Measurements from ENCODE around the gene USP26.
"Not testable (repeated sequence)": the region's sequence is repeated elsewhere in the genome, so short reads cannot be mapped to it uniquely, and the experiment has no call there.

USP26 gene

DNA sequence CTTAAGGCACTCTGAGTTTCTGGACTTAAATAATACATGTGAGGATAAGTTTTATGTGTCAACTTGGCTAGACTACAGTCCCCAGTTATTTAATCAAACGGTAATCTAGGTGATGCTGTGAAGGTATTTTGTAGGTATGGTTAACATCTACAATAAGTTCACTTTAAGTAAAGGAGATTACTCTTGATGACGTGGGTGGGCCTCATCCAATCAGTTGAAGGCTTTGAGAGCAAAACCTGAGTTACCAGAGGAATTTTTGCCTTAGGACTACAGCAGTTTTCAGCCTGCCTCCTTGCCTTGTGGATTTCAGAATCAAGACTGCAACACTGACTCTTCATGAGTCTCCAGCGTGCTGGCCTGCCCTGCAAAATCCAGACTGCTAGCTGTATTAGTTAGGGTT lies 78.7 kb downstream of the USP26 start:
- no peak for DNase-seq (ENCODE audit: low read depth)

DNA sequence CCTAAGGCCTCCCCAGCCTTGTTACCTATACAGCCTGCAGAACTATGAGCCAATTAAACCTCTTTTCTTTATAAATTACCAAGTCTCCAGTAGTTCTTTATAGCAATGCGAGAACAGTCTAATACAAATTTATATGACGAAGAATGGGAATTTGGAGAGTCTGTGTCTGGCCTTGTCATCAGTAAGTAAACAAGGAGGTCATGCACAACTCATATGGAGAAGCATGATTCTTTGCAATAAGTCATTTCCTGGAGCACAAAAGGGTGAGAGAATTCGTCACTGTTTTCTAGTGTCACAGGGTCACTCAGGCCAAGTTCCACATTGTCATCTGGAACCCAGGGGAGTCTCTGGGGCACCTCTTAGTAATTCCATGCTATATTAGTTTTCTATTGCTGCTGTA lies 89.5 kb downstream of the USP26 start:
- no peak for DNase-seq (ENCODE audit: low read depth)

DNA sequence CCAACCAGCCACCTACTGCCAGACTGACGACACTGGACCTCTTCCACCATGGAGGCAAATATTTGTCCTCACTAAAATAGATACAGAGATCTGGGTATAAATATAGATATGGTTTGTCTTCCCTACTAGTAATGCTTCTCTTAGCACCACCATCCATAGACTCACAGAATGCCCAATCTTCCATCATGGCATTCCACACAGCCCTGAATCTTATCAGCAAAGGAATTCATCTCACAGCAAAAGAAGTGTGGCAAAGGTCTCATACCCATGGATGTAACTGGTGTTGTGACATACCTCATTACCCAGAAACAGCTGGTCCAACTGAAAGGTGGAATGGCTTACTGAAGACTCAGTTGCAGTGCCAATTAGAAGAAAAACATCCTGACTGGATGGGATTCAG lies 91.3 kb downstream of the USP26 start:
- DNase-seq (ENCODE audit: low read depth), result no peak

DNA sequence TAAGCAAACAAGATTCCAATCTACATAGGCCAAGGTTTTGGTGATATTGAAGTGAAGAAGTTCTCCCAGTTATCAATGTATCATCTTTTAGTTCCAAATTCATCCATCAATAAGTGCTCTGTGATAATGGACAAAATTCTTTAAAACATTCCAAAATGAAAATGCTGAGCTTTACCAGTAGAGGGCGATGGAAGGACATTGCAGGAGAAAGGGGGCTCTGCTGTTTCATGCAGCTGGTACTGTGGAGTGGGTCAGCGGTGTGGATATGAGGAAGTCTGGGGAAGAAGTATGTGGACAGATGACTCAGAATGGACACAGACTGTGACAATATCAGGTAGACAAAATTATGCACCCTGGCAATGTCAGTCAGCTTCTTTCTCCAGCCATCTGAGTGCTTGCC lies 91.9 kb downstream of the USP26 start:
- no peak for DNase-seq (ENCODE audit: low read depth)

DNA sequence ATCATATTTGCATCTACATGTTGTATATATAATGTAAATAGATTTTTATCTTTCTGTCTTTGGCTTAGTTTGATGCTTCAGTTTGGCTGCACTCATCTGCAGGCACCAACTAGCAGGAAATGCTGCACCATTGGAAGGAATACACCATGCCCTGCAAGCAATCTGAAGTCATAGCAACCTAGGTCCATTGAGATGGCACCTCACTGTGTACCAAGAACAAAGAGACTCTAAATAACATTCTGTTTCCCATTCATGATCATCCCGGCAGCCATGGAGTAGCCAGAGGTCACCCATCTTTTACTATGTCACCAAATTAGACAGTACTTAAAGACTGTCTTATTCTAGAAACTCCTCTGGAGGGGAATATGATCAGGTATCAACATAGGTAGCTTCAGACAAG lies 97.7 kb downstream of the USP26 start:
- DNase-seq (ENCODE audit: low read depth), result no peak

DNA sequence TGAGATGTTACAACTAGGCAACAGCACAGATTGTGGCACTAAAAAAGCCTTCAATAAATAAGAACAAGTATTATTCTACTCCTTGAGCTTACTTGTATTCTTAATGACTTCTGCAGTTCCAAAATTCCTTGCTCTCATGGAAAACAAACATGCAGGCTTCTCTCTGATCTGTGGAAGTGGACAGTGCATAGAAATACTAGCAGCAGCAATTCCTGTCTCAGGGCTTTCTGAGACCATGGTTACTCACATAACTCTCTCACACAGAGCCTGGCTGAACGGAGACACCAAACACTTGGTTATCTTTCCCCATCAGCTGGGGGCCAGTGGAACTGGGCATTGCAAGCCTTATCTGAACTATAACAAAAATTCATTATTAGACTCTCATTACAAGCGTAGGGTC lies 106.1 kb downstream of the USP26 start:
- no peak for DNase-seq (ENCODE audit: low read depth)

DNA sequence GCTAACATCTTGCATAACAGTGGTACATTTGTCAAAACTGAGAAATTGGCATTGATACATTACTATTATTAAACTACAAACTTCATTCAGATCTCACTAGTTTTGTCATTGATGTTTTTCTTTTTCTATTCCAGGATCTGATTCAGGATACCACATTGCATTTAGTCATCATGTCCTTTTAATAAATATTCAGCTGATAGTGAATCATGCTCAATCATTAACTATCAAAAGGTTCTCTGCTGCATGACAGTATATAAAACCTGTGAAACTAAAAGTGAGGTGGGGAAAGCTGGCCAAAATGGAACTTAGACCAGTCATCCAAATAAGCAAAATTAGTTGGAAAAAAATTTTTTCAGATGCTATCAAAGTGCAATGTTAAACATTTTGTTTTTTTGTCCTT lies 110.4 kb downstream of the USP26 start:
- DNase-seq (ENCODE audit: low read depth), result no peak

DNA sequence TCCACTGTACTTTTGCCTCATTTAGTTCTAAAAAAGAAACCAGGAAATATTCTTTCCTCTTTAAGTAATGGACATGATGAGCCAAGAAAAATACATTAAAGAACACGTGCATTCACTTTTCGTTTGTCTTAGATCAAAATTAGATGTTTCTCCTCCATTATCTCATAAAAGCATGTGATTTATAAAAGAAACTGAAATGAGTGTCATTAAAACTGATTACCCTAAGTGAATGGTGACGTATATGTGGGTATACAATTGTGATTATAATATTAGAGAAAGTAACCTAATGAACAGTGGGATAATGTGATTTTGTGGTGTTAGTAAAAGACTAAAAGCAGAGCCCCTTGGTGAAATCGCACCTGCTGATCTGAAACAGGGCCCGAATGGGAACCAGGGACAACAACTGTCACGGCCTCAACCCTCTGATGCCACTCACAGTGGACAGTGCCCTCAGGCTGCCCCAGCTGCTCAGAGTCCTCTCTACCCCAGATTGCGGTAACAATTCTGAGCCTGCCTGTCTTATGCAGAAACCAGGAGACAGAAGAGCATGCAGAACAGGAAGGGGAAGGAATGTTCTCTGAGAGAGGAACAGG lies 112.8 kb downstream of the USP26 start:
- DNase-seq (ENCODE audit: low read depth), result no peak

DNA sequence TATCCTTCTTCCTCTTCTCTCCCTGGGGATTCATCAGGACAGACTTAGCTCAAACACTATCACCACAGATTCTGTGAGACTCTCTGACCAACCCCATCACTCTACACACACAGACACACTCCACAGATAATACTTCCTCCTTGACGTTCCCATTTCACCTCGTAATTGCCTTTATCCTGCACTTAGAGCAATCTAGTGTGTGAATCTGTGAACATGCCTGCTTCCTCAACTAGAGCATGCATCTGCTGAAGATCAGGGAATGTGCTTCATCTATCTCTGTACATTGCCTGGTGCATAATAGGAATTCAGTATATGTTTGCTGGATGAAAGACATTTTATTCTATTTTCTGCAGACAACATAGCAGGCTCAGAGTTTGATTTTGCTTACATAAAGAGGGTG lies 113.4 kb downstream of the USP26 start:
- DNase-seq (ENCODE audit: low read depth), result no peak

DNA sequence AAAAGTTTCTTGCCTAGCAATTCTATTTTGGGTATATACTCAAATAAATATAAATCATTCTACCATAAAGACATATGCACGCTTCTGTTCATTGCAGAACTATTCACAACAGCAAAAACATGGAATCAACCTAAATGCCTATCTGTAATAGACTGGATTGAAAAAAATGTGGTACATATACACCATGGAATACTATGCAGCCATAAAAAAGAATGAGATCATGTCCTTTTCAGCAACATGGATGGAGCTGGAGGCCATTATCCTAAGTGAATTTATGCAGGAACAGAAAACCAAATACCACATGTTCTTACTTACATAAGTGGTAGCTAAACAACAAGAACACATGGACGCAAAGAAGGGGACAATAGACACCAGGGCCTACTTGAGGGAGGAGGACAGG lies 116.9 kb downstream of the USP26 start:
- not testable (repeated sequence) for DNase-seq (ENCODE audit: low read depth)

Data from GM04504 (cell line).